Epithelial cell of umbilical artery (primary cell): ENCODE measurements around the gene LRRC8B. TPM values are rescaled to one million over a fixed set of nuclear protein-coding genes. Genes with fewer than 3 reads are reported as not detected.

Experiments
- total RNA-seq: library from RNA; depleted of rRNA; stranded (reverse); fragments of >200 nt; gene quantifications from 2 replicates; pipeline ENCODE4 v1.2.3, GENCODE V29; 2014

Gene LRRC8B
- total RNA-seq = 3.9 and 14.9 TPM in 2 replicates

DNA sequence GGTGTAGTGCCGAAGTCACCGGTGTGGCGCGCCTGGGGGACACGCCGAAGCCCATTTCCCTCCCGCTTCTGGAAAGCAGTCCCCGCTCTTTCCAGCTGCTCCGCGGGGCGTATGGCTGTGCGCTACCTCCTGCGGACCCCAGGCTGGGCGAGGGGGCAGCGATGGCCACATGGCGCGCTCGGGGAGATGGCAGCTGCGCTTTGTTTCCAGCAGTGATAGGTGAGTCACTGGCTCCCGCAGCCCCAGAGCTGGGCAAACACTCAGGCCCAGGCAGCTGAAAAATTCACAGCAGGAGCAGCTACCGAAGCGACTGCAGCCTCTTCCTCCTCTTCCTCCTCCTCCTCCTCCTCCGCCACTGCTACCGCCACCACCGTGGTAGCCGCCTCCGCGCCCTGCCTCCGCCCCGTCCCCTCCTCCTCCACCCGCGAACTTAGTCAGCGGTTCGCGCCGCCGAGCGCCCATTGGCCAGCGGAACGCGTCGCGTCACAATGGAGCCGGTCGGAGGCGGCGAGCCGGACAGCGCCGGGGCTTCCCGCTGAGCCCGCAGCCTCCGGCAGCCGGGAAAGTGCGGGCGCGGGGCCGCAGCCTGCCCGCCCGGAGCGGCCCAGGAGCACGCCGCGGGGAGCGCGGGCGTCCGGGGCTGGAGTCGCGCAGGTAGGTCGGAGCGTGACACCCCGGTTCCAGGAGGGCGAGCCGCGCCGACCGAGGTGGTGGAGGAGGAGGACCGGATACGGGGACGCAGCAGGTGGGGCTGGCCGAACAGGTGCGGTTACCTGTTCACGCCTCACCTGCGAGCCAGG lies at the start of gene LRRC8B:
Gene LRRC8B (plus strand): TSS at position 461 of the 800 bp plus-strand sequence. CDS start 57,822 bp downstream, outside the sequence.

DNA sequence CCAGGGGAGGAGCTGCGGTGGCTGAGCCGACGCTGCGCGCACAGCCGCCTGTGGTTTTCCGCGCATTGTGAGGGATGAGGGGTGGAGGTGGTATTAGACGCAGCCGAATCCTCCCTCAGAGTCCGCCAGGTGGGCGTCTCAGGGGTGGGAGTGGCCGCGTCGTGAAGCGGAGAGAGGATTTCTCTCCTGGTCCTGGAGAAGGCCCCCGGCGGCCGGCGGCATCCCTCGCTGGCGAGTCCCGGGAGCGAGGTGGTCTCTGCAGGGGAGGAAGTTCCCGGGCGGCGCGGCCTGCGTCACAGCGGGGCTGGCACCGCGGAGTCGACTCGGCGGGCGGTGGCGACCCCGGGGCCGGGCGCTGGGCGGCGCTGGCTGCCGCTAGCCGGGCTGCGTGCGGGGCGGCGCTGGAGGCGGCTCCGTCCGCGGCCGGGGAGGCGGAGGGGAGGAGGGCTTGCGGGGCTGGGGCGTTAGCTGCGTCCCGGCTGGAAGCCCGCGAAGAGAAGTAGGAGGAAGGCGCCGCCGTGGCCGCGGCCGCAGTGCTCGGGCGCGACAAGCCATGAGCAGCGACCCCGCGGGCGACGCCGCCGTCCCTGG lies 108.1 kb downstream of the LRRC8B start, which contains the start of gene LRRC8C:
Gene LRRC8C (plus strand): TSS at position 464 of the 591 bp plus-strand sequence. CDS start 53,354 bp downstream, outside the sequence.

Other genes starting within 250 kb of the LRRC8B start
- gene GBP6, start 160.8 kb upstream of the LRRC8B start, total RNA-seq = not detected in 2 replicates
- 15.6 and 22.6 TPM in 2 replicates for gene LRRC8C, start 108.3 kb downstream of the LRRC8B start, total RNA-seq